ENCODE data around the gene TAF11L2.
"Not testable (repeated sequence)": the region's sequence is repeated elsewhere in the genome, so short reads cannot be mapped to it uniquely, and the experiment has no call there.

DNA sequence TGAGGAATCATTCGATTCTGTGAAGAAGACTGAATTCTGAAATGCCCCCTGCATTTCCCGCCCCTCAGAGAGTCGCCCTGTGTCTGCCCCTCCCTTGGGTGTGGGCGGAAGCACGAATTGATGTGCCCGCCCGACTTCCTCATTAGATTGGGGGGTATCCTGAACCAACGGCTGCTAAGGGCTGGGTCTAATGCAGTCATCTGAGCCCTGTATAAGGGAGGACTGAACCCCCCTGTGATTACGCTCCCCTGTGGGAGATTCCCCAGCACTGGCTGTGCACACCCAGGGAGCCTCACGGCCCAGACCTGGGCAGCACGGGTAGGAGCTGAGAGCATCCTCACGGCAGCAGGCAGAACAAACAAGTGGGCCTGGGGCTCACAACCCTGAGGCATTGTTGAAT, 19.5 kb downstream of the TAF11L2 start:
- TF ChIP-seq REST (IDR thresholded peaks at IDR 0.05; ENCODE audit: insufficient replicate concordance, low read depth); GABPA (IDR thresholded peaks at IDR 0.05; ENCODE audit: low read depth); POLR2AphosphoS5 (IDR thresholded peaks at IDR 0.05; ENCODE audit: low read depth); CTCF (IDR thresholded peaks at IDR 0.05; ENCODE audit: insufficient read depth, low read length): not testable (repeated sequence)
